ENCODE measurements around the gene UMOD.

The UMOD gene

DNA sequence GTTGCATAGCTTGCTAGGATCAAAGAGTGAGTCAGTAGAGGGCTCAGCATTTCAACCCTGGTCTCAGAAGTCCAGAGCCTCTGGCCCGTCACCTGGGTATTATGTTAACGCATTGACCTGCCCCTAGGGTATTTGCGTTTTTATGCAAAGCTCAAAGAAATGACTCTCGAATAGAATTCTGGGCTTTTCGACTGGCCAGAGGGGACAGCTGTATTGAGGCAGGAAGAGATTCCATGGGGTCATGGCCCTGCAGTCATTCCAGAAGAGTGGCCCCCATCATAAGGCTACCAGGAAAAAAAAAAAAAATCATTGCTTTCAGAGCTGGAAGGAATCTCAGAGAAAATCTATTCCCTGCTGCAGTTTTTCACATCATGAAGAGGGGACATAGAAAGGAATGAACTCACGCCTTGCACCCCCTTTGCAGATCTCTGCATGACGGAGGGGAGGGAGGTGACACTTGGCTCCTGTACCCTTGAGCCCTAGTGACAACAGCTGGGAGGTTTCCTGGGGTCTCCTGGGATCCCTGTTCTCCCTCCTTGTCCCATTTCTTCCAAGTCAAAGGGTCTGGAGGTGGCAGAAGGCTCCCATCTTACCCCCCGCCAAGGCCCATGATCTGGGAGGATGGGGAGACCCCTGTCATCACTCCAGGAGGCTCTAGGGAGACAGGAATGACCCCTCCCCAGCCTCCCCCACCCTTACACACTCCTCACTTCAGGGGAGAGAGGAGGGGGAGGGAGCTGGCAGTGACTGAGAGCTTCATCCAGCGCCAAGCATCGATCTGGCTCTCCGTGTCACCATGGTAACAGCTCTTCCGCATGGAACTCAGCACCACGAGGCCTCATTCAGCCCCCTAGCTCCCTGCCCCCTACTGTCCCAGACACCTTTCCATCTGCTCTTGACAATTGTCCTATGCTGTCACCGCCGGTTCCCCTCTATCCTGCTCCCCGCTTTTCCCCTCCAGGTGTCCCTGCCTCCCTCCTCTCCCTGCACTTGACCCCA, 61.0 kb downstream of the UMOD start:
- no peak for DNase-seq

DNA sequence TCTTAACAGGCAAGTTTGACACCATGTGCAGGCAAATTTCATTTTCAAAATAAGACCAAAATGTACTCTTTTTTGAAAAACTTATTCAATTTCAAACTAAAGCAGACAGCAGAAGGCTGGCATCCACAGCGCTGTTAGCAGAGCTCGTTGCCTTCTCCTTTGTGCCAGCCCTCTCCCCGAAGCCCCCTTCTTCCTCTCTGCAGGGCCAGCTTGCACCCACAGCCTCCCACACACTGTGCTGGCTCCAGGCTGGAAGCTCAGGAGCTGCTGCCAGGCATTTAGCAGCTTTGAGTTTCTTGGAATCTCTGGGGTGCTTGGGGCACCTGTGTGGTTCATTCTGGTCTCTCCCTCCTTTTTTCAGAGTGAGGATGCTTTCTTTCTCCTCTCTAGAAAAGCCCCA, 62.9 kb downstream of the UMOD start:
- DNase-seq: no peak

DNA sequence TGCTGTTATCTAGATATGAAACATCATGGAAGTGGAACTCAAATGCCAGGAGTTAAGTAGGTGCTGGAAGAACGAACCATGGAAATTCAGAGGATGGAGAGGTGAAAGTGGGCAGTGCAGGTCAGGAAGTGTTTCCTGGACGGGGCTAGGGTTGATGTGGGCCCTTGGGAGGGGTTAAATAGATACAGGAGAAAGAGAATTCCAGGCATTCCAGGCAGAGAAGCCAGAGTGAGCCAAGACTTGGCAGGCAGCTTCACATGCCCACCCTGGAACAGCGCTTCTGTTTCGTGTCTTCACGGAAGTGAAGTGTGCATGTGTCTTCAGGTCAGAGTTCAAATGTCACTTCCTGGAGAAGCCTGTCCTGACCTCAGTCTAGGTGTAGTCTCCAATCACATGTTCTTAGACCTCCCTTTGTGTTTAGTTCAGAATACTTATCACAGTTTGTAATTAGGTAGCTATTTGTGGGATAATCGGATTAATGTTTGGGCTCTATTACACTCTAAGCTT, 66.5 kb downstream of the UMOD start:
- DNase-seq: no peak

Data from activated T-cell treated with anti-CD3 and anti-CD28 coated beads for 4 hours (primary cell).